ENCODE results near the gene PRTG.

- TF ChIP-seq EZH2phosphoT487 (IDR thresholded peaks at IDR 0.05; ENCODE audit: borderline replicate concordance, low read length) (no peak), CTCF (IDR thresholded peaks at IDR 0.05; ENCODE audit: low read depth, low read length, poor library complexity, severe bottlenecking) (no peak)
Measured at GRCh38 chr15:55707518-55707917, 35.4 kb downstream of the PRTG start.

All from DOHH2 (cell line).